Neutrophil (primary cell): ENCODE data around the gene EIF4EBP3.

ENCODE experiments used
- H3K27ac ChIP-seq: fragments of 200-600 bp; sonication (generic); 2 replicates; pipeline ENCODE4 v1.5.1; 2016; ENCODE audit warnings: mild to moderate bottlenecking, moderate library complexity
- H3K27me3 ChIP-seq: fragments of 200-600 bp; sonication (generic); 2 replicates; pipeline ENCODE4 v1.6.0; 2016; ENCODE audit warnings: mild to moderate bottlenecking
- H3K36me3 ChIP-seq: fragments of 200-600 bp; sonication (generic); 2 replicates; pipeline ENCODE4 v1.5.1; 2017
- H3K4me1 ChIP-seq, 2 experiments: fragments of 200-600 bp in 1 of 2; sonication (generic) in 1 of 2; 1 replicate in 1 of 2; 2 replicates in 1 of 2; pipeline versions ENCODE4 v1.5.1 to v1.6.1; 2013 to 2016; ENCODE audit warnings: low read depth in 1 of 2, low read length in 1 of 2, mild to moderate bottlenecking in 1 of 2, moderate library complexity in 1 of 2; ENCODE audit not compliant: control insufficient read depth in 1 of 2, insufficient read depth in 1 of 2
- H3K4me3 ChIP-seq, 2 experiments: fragments of 200-600 bp in 1 of 2; sonication (generic) in 1 of 2; 1 replicate in 1 of 2; 2 replicates in 1 of 2; pipeline ENCODE4 v1.5.1; 2013 to 2016; ENCODE audit warnings: low read depth in 1 of 2, low read length in 1 of 2, mild to moderate bottlenecking in 1 of 2, moderate library complexity in 1 of 2
- H3K9me3 ChIP-seq: fragments of 200-600 bp; sonication (generic); 2 replicates; pipeline ENCODE4 v1.5.1; 2016
- CTCF ChIP-seq: fragments of 200-600 bp; sonication (generic); IDR thresholded peaks from 2 replicates; pipeline ENCODE4 v1.5.1; 2016; ENCODE audit warnings: antibody characterized with exemption

Gene EIF4EBP3

GRCh38 chr5:140551872-140552271, 4.4 kb downstream of the EIF4EBP3 start:
- Histone ChIP-seq H3K4me3 (no peak overlapping the region), H3K4me1 (peaks cover 74 to 75% of the 10 kb centered on the region in 2 experiments), H3K27me3 (no peaks in the 10 kb centered on the region), H3K9me3 (no peaks in the 10 kb centered on the region), H3K36me3 (peaks cover 33% of the 10 kb centered on the region), H3K27ac (peak overlapping the region; percentile 97)
- no peak for TF ChIP-seq CTCF

GRCh38 chr5:140553657-140554056, 6.2 kb downstream of the EIF4EBP3 start:
- Histone ChIP-seq H3K4me3 (peak overlapping the region; percentile 22 to 28), H3K4me1 (peaks cover 67 to 69% of the 10 kb centered on the region in 2 experiments), H3K27ac (peak overlapping the region; percentile 97), H3K9me3 (no peaks in the 10 kb centered on the region), H3K36me3 (peaks cover 33% of the 10 kb centered on the region), H3K27me3 (no peaks in the 10 kb centered on the region)
- TF ChIP-seq CTCF: no peak

GRCh38 chr5:140554454-140554853, 7.0 kb downstream of the EIF4EBP3 start:
- H3K4me1 ChIP-seq: peaks cover 59 to 61% of the 10 kb centered on the region in 2 experiments
- no peaks in the 10 kb centered on the region for H3K27me3 ChIP-seq
- peak overlapping the region; percentile 97 for H3K27ac ChIP-seq
- no peaks in the 10 kb centered on the region for H3K9me3 ChIP-seq
- H3K36me3 ChIP-seq: peaks cover 28% of the 10 kb centered on the region
- peak overlapping the region; percentile 4 to 28 for H3K4me3 ChIP-seq
- no peak for TF ChIP-seq CTCF

GRCh38 chr5:140555747-140556312, 8.4 kb downstream of the EIF4EBP3 start:
- TF ChIP-seq CTCF: no peak
- Histone ChIP-seq H3K4me3 (peak overlapping the region; percentile 79 to 85), H3K27me3 (no peaks in the 10 kb centered on the region), H3K4me1 (peaks cover 54 to 55% of the 10 kb centered on the region in 2 experiments), H3K36me3 (peaks cover 14% of the 10 kb centered on the region), H3K9me3 (no peaks in the 10 kb centered on the region), H3K27ac (peak overlapping the region; percentile 97)

- H3K4me3 ChIP-seq: peak overlapping the region; percentile 79 to 85
- H3K27me3 ChIP-seq: no peaks in the 10 kb centered on the region
- peaks cover 8% of the 10 kb centered on the region for H3K36me3 ChIP-seq
- H3K9me3 ChIP-seq: no peaks in the 10 kb centered on the region
- no peak for TF ChIP-seq CTCF
- peaks cover 54 to 55% of the 10 kb centered on the region in 2 experiments for H3K4me1 ChIP-seq
- peak overlapping the region; percentile 97 for H3K27ac ChIP-seq
These were observed 9.0 kb downstream of the EIF4EBP3 start for GRCh38 chr5:140556438-140556837.
